Adrenal gland (tissue), 5 donors: ENCODE measurements around the gene SLC30A3.

Experiments
- CTCF ChIP-seq, 6 experiments: fragments of 450-650 bp in 4 of 6; fragments of 200-600 bp in 2 of 6; sonication (generic) in 1 of 6; IDR thresholded peaks; 1 replicate in 5 of 6; 2 replicates in 1 of 6; pipeline versions ENCODE4 v1.5.1 to v1.8.0; 2016 to 2021; ENCODE audit warnings: antibody characterized with exemption in 6 of 6, mild to moderate bottlenecking in 2 of 6, moderate library complexity in 1 of 6
- POLR2A ChIP-seq, 2 donors: fragments of 450-650 bp; IDR thresholded peaks; one replicate each; pipeline ENCODE4 v1.6.1; 2017; ENCODE audit warnings: antibody characterized with exemption in 2 of 2, mild to moderate bottlenecking in 2 of 2, moderate library complexity in 1 of 2
- donor health status: DM: no; HTN: no; CAD: no.

GRCh38 chr2:27242614-27242951, 20.3 kb downstream of the SLC30A3 start:
- TF ChIP-seq POLR2A (IDR thresholded peaks at IDR 0.05) (no peak), CTCF (IDR thresholded peaks at IDR 0.05) (no peak)
